Glomerular visceral epithelial cell (primary cell): ENCODE results near the gene STBD1.
"Not testable (repeated sequence)": the region's sequence is repeated elsewhere in the genome, so short reads cannot be mapped to it uniquely, and the experiment has no call there.

ENCODE experiments used
- DNase-seq: peaks from one replicate; pipeline ENCODE4 v3.0.0-alpha.2; 2016; ENCODE audit errors: extremely low spot score

The STBD1 gene

DNA sequence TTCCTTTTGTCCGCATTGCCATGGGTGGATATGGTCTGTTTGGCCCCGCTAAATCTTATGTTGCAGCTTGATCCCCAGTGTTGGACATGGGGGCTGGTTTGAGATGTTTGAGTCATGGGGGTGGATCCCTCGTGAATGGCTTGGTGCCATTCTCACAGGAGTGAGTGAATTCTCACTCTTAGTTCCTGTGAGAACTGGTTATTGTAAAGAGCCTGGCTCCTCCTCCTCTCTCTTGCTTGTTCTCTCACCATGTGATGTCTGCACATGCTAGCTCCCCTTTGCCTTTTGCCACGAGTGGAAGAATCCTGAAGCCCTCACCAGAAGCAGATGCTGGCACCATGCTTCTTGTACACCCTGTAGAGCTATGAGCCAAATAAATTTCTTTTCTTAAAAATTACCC is 22.6 kb upstream of the STBD1 start:
- DNase-seq, result no peak

DNA sequence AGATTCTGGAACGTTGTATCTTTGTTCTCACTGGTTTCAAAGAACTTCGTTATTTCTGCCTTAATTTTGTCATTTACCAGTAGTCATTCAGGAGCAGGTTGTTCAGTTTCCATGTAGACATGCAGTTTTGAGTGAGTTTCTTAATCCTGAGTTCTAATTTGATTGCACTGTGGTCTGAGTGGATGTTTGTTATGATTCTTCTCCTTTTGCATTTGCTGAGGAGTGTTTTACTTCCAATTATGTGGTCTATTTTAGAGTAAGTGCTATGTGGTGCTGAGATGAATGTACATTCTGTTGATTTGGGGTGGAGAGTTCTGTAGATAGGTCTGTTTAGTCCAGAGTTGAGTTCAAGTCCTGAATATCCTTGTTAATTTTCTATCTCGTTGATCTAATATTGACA is 18.7 kb upstream of the STBD1 start:
- not testable (repeated sequence) for DNase-seq

DNA sequence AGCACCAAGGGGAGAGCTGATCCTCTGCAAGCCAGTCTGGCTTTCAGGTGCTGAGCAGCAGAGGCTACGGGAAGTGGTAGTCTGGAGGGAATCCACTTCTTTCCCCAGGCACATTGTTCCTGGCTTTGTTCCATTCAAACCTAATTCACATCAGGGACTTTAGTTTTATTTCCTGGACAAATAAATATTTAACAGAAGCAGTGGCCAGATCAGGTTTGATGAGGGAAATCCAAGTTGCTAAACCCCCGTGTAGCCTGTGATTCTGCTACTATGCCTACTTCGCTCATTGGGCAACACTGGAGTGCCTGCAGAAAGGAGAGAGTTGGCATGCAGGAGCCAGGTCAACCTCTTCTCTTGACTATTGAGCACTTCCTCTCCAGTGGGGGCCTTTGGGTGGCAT is 13.8 kb upstream of the STBD1 start:
- DNase-seq, result no peak

DNA sequence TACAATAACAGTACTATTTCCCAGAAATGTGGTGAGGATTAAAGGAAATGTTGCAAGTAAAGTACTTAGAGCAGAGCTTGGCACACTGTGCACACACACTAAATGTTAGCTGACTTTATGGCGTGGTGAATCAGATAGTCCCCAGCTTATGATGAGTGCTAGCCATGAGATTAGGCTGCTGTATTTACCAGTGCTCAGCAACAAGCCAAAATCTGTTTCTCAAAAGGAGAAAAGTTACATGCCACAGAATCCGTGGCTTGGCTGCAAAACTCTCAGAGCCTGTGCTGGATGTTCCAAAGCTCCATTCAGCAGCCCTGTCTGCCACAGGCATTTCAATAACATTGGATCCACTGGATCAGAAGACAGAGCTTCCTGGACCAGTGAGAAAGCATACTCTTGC is 12.8 kb upstream of the STBD1 start:
- DNase-seq, result no peak

DNA sequence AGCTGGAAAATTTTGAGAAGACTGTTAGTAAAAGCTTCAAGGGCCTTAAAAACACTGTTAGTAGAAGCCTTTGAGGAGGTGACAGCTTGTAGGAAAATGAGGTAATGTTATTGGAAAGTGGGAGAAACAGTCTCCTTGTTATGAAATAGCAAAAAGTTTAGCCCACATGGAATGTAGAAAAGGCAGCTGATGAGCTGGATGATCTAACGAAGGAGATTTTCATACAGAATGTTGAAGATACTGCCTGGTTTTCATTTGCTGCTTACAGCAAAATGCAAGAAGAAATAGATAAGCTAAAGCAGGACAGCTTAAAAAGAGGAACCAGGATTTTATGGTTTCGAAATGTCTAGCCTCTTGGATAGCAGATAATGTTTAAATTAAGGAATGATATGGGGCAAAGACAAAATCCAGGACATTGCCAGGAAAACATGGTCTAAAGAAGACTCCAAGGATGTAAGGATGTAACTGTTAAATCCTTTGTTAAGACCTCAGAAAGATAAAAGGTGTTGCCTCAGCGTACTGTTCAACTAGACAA is 10.2 kb upstream of the STBD1 start:
- no peak for DNase-seq

DNA sequence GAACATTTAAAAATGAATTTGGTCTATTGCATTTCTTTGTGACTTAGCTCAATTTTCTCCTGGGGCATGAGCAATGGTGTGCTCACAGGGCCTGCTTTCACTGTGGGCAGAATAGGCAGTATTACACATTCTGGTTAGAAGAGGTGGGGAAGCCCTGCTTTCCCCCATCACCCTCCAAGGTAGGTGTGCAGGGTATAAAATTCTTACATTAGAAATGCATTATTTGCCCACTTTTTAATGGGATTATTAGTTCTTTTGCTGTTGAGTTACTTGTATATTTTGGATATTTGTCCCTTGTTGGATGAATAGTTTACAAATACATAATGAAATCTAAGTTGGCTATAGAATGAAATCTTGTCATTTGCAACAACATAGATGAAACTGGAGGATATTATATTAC is 8.3 kb upstream of the STBD1 start:
- no peak for DNase-seq

DNA sequence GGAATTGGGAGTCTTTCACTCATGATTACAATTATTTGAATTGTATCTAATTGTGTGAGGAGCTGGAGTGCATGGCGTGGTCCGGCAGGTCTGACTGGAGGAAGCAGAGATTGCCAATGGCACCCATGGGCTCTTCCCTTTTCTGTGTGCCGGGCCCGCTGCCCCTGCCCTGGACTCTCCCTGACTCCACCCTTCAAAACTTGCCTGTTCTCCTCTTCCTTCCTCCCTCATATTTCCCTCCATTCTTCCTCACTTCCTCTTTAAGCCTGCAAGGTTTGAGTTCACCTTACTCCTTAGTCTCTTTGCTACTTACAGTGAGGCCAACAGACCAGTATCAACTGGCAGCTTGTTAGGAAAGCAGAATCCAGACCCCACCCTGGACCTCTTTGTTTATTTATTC is 6.5 kb upstream of the STBD1 start:
- DNase-seq, result no peak

DNA sequence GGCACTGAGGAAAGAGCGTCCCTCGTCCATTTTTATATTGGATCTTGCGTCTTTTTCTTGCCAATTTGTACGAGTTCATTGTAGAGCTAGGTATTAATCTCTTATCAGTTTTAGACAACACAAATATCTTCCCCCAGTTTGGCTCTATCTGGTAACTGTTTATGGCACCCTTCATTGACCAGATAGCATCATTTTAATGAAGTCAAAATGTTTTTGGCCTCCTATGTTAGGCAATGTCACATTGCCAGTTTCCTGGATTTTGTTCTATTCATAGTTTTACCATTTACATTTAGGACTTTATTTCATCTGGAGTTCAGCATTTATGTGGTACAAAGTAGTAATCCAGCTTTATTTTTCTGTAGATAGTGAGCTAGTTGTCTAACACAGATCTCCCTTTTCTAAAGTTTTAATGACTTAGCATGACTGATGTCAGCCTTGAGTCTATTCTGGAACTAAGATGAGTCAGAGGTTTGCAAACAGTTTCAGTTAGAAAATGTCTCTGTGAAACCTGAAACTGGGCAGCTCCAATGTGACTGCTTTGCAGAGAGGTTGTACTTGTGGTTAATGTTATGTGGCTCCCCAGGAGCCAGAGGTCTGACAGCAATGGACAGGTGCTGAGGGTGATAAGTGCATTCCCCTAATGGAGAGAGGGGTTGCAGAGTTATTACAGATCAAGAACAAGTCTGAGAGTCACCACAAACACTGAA is 5.3 kb upstream of the STBD1 start:
- DNase-seq, result peak; percentile 82

DNA sequence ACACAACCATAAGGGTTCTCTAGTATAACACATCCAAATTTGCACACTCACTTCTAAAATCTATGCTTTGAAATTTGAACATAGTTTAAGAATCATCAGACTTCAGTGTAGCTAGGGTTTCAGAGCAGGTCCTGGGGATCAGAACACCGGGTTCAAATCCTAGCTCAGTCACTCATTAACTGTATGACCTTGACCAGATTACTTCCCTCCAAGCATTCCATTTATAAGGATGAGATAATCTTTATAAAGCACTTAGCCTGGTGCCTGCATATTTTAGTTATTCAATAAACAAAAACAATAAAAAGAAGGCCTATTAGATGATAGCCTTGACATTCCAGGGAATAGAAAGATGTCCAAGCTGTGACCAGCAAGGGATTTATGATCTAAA is 4.8 kb upstream of the STBD1 start:
- peak; percentile 13 for DNase-seq

DNA sequence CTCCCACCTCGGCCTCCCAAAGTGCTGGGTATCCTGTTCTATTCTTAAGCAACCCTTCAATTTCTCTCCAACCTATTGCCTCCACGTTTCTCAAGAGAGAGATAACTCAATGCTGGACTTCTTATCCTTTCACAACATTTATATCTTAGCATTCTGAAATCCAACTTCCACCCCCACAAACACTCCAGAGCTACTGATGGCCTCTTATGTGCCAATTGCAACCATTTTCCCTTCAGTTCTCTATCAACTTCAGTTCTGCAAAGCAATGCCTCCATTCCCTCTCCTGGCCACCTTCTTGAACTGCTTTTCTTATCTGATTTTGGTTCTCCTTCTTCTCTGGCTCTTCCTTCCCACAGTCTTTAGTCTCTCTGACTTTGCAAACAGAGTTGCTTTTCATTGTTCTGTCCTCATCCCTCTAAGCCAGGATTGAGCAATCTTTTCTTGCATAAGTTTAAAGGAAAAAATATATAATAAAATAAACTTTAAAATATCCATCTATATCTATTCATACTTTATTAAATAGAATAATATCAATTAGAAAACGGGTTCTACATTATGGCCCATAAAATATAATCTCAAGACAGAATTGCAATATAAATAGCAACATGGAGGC is 3.6 kb upstream of the STBD1 start:
- no peak for DNase-seq

DNA sequence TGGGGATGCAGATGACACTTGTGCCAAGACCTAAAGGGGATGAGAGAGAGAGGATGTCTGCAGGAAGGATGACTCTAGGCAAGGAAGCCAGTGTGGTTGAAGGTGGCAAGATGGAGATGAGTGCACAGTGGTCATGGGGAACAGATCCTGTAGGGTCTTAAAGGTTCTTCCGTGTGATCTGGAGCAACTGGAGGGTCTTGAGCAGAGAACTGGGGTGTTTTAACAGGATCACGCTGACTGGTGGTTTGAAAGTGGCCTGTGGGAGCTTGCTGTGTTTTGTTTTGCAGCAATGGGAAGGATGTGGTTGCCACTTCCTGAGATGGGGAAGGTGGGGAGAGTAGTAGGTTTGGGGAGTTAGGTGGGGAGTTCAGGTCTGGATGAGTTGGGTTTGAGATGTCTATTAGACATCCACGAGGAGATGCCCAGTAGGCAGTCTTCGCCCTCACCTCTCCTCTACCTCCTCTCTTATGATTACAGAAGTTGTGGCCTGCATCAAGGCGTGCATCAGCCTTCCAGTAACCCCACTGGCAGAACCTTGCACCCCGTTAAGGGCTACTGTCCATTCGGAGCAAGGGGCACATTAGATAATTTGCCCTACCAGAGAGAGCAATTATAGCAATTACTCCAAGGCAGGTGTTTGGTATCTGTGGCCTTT is 1.4 kb upstream of the STBD1 start:
- no peak for DNase-seq

DNA sequence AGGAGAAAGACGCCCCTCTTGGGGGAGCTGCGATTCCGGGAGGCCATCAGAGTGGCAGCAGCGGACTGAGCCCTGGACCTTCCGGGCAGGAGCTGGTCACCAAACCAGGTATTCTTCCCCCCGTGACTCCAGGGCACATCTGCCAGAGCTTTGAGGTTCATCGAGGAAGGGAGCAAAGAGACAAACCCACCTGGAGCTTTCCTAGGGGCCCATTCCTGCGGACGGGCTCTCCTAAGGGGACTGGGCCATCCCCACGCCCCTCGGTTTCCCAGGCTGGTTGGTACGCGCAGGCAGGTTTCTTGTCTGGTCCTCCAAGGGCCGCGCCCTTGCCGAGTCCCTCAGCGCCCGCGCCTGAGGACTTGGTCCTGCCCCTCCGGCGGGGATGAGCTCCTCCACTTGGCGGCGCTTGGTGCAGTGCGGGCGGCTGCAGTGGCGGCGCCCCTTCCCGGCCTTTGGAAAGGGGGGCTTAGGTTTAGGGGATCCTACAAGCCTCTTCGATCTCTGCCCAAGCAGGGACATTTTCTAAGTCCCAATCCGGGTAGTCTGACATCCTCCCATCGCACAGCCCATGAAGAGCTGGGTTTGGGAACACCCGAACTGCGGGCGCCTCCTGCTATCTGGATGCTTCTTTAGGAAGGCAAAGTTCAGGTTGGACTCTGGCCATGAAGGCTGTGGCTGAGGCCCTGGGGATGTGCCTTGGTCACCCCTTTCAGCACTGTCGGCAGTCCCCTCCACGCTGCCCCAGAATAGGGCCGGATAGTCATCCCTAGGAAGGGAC is 538 bp downstream of the STBD1 start:
- DNase-seq, result peak; percentile 66

DNA sequence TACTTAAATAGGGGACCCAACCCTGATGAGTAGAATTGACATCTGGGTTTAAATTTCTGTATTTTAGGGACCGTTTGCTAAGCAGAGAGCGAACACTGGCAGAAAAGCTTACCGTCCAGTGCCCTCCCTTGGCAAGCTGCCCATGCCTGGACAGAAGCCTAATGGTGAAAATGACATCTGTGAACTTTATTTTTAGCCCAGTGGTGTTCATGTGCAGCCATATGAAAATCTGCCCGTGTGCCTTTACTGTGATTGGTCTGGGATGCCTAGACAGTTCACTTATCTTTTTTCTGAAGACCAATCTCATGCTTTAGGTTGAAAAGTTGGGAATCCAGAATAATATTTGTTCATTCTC is 1.1 kb downstream of the STBD1 start:
- peak; percentile 48 for DNase-seq

DNA sequence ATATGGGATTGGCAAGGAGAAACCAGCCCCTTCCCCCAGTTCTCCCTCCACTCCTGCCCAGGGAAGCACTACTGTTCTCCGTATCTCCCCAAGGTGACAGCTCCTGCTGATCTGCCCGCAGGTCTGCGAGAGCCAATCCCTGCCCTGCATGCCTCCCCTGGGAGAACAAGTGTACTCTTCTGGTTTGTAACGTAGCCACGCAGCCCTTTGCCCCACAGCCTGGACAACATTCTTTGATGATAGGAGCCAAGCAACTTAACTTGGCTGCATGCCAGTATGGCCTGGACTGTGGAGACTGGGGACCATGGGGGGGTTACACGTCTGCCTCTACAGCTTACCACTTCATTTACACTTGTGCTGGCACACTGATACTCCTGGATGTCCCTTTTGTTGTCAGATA is 2.0 kb downstream of the STBD1 start:
- no peak for DNase-seq

DNA sequence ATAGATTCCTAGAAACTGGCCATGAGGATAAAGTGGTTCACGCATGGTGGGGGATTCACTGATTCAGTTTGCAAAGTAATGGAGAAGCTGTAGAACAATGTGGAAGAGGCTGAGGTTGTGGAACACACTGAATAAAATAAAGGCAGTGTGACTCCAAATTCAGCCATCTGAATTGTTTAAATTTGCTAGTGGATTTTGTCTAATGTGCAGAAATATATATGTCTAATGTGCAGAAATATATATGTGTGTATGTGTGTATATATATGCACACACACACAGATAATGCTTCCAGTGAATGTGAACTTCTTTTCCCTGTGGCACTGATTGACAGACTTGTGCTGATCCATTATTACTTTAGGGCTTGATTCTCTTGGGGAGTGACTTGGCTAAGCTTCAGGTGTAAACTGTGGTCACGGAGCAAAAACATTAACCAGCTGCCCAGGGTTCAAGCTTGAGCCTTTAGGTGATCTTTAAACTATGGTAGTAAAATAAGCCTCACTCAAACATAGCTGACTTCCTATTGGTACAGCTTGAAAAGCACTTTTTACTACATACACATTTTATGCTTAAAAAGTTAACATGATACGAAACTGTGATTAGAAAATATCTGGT is 3.5 kb downstream of the STBD1 start:
- DNase-seq, result no peak

DNA sequence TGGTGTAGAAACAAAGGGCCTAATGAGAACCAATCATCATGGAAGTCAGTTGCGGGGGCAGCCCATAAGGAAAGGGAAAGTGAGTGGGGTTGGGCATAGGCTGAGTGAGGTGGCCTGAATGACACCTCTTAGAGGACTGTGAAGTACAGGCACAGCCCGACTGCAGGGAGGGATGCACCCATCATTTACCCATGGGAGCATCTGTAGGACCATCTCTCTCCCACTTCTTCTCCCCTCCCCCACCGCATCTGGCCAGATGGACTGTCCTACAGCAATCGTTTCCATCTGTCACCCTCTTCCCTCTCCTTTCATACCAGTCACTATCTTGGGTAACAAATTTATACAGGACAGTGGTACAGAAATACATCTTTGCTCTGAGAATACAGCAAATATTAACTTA is 4.2 kb downstream of the STBD1 start:
- no peak for DNase-seq

DNA sequence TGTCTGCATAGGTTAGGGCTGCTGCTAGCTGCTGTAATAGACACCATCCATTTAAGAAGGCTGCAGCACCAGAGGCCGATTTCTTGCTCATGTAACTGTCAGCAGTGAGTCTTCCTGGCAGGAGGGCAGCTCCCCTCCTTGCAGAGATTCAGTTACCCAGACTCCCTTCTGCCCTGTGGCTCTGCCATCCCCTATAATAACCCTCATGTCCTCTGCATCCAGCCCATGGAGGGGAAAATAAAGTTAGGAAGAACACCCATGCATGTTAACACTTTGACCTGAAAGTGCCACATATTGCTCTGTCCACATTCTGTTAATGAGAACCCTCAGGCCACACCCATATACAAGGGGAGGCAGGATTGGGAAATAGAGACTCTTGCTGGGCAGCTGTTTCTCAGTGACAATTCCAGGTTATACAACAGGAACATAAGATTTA is 5.4 kb downstream of the STBD1 start:
- DNase-seq, result no peak

DNA sequence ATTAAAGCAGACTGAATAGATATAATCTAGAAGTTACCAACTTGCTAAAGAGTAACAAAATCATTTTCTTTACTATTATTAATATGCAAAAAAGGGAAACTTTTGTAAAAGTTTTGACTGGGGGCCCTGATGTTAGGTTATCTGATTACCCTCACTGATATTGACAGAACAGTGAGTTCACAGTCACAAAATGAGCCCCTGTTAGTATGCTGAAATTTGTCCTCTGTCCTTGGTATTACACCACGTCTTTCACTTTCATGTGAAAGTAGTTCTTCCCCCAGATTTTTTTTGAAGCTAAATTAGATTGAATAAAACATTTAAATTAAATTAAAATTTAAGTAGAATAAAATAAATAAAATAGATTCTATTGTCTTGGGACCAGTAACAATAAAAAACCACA is 5.9 kb downstream of the STBD1 start:
- no peak for DNase-seq

DNA sequence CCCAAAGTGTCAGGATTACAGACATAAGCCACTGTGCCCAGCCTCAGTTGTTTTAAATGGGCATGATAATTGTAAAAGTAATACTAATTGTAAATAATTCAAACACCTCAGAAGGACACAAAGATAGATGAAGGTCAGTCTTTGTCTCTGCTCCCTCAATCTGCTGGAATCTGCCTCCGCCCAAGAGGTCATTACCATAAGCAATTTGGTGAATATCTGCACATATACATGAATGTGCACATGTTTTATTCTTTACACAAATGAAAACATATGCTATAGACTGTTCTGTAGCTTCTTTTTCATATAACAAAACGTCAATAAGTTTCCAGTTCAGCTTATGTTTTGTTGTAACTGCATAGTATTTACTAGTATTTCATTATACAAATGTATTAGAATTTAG is 7.0 kb downstream of the STBD1 start:
- DNase-seq, result no peak

DNA sequence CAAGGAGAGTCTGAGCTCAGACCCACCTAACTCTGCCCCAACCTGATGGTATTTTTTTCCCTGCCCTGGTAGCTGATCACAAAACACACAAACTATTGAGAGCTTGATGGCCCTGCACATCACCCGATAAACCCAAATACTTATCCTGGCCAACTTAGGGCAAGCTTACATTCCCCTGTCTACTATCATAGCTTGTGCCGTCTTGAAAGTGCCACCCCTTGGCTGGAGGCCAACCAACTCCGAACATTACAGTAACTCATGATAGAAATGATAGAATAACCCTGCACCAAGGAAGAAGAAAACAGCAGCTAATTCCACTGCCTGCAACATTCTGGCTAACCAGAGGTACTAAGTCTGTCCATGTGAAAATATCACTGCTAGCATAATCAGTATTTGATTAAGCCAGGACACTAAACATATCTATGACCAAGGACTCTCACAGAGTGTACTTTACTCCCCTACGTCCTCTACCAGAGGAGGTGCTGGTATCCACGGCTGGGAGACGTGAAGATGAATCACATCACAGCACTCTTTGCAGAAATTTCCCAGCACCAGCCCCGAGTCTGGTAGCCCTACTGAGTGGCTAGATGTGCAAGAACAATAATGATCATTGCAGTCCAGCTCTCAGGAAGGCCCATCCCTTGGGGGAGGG is 8.9 kb downstream of the STBD1 start:
- no peak for DNase-seq

DNA sequence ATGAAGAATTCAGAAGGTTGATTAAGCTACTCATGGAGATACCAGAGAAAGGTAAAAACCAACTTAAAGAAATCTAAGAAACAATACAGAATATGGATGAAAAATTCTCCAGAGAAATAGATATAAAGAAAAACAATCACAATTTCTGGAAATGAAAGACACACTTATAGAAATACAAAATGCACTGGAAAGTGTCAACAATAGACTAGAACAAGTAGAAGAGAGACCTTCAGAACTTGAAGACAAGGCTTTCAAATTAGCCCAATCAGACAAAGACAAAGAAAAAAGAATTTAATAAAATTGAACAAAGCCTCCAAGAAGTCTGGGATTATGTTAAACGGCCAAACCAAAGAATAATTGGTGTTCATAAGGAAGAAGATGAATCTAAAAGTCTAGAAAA is 9.6 kb downstream of the STBD1 start:
- DNase-seq, result no peak

DNA sequence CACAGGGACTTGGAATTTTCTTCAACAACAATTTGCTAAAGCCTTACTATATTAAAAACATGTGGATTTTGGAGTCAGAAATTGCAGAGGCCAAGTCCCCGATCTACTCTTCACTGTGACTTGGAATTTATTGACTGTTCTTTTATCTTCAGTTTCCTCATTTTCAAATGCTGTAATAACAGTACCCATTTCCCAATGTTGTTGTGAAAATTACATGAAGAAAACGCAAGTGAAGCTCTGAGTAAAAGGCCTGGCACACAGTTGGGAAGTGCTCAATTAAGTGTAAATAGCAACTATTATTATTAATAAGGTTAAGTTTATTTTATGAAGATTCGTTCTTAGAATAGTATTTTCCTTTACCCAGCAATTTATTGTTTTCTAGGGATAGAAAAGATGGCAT is 15.7 kb downstream of the STBD1 start:
- no peak for DNase-seq
